K562 (cell line): ENCODE data around the gene PSMG3. TPM values are rescaled to one million over a fixed set of nuclear protein-coding genes. Genes with fewer than 3 reads are reported as not detected.
A peak's percentile ranks its signal among the peaks of the same experiment; 100 is the strongest.

ENCODE experiments used
- CREBBP ChIP-seq: IDR thresholded peaks from one replicate; pipeline ENCODE4 v1.6.1; 2012; ENCODE audit warnings: low read depth, mild to moderate bottlenecking, control low read depth, inconsistent platforms, low read length
- EHMT2 ChIP-seq: fragments of 450-650 bp; IDR thresholded peaks from 2 replicates; pipeline ENCODE4 v1.6.1; 2018; ENCODE audit warnings: antibody characterized with exemption
- GATAD2B ChIP-seq: fragments of 450-650 bp; IDR thresholded peaks from 2 replicates; pipeline ENCODE4 v1.6.1; 2017; ENCODE audit warnings: mild to moderate bottlenecking, borderline replicate concordance
- HIVEP1 ChIP-seq: fragments of 250-450 bp; sonication (Bioruptor Pico); IDR thresholded peaks from 2 replicates; pipeline ENCODE4 v1.4.0; 2020; ENCODE audit warnings: mild to moderate bottlenecking
- HMG20A ChIP-seq: fragments of 450-650 bp; formaldehyde crosslinking; conservative IDR thresholded peaks from 2 replicates; pipeline ENCODE4 v1.4.0; 2020; ENCODE audit warnings: mild to moderate bottlenecking, mixed read lengths
- HNRNPLL ChIP-seq: fragments of 200-400 bp; formaldehyde crosslinking; IDR thresholded peaks from 2 replicates; pipeline ENCODE4 v1.6.1; 2017; ENCODE audit warnings: low read length, low read depth, mild to moderate bottlenecking; ENCODE audit not compliant: poor library complexity, severe bottlenecking
- IRF2 ChIP-seq: sonication (generic); formaldehyde crosslinking; IDR thresholded peaks from 2 replicates; pipeline ENCODE4 v1.8.1; 2022; ENCODE audit warnings: mild to moderate bottlenecking, missing genetic modification reagents
- KLF6 ChIP-seq: fragments of 250-450 bp; sonication (Bioruptor Pico); IDR thresholded peaks from 2 replicates; pipeline ENCODE4 v1.4.0; 2020; ENCODE audit warnings: mild to moderate bottlenecking, moderate library complexity, borderline replicate concordance
- MAFF ChIP-seq: IDR thresholded peaks from 2 replicates; pipeline ENCODE4 v1.6.1; 2012; ENCODE audit warnings: low read length, improper control_type of control experiment
- MYC ChIP-seq, 2 experiments: fragments of 250-450 bp in 1 of 2; sonication (Bioruptor Pico) in 1 of 2; IDR thresholded peaks; 2 replicates each; pipeline versions ENCODE4 v1.5.1 to v1.6.1; 2012 to 2021; ENCODE audit warnings: low read depth in 2 of 2, borderline replicate concordance in 1 of 2, improper control_type of control experiment in 1 of 2, low read length in 1 of 2, mild to moderate bottlenecking in 1 of 2, moderate library complexity in 1 of 2
- NUFIP1 ChIP-seq: fragments of 450-650 bp; IDR thresholded peaks from 2 replicates; pipeline ENCODE4 v1.6.1; 2018; ENCODE audit not compliant: partially characterized antibody
- RAD51 ChIP-seq: fragments of 450-650 bp; IDR thresholded peaks from 2 replicates; pipeline ENCODE4 v1.7.1; 2016; ENCODE audit warnings: low read depth, mild to moderate bottlenecking, borderline replicate concordance
- RUNX1 ChIP-seq: sonication (generic); IDR thresholded peaks from 2 replicates; pipeline ENCODE4 v1.6.1; 2016; ENCODE audit warnings: antibody characterized with exemption, low read depth
- ZFP36 ChIP-seq: fragments of 150-350 bp; IDR thresholded peaks from 2 replicates; pipeline ENCODE4 v1.6.1; 2018; ENCODE audit warnings: low read length, low read depth; ENCODE audit not compliant: partially characterized antibody
- ZNF124 ChIP-seq: sonication (generic); formaldehyde crosslinking; IDR thresholded peaks from 2 replicates; pipeline ENCODE4 v1.8.1; 2022; ENCODE audit warnings: missing genetic modification reagents
- ZNF316 ChIP-seq: fragments of 450-650 bp; IDR thresholded peaks from 2 replicates; pipeline ENCODE4 v1.6.1; 2016
- polyA plus RNA-seq, 8 experiments: library from polyadenylated mRNA; depleted of rRNA in 4 of 8; stranded (reverse) in 5 of 8; unstranded in 3 of 8; fragments of >200 nt; fragmentation: Nextera tagmentation in 2 of 8; fragmentation: Illumina TruSeq in 1 of 8; extraction: Ambion mirVana in 2 of 8; extraction: Trizol in 1 of 8; gene quantifications; 2 replicates each; pipeline versions ENCODE4 v1.2.1 to v1.2.3, GENCODE V29; 2011 to 2014; ENCODE audit warnings: inconsistent platforms in 1 of 8, missing spikeins in 1 of 8
- total RNA-seq, 7 experiments: library from RNA; depleted of rRNA in 6 of 7; stranded (reverse); fragments of >200 nt in 6 of 7; fragmentation: Illumina TruSeq in 2 of 7; extraction: Trizol in 2 of 7; gene quantifications; 2 replicates each; pipeline versions ENCODE4 v1.2.1 to v1.2.3, GENCODE V29; 2011 to 2021; ENCODE audit warnings: low replicate concordance in 1 of 7
- TF ChIP-seq, protein P1 (sequence below): fragments of 250-450 bp; sonication (Bioruptor Pico); IDR thresholded peaks from 2 replicates; pipeline ENCODE4 v1.4.0; 2020; ENCODE audit warnings: mild to moderate bottlenecking, moderate library complexity, borderline replicate concordance
- TF ChIP-seq, protein P2 (sequence below): fragments of 450-650 bp; formaldehyde crosslinking; IDR thresholded peaks from 2 replicates; pipeline ENCODE4 v1.4.0; 2020; ENCODE audit warnings: mild to moderate bottlenecking, moderate library complexity
- TF ChIP-seq, protein P3 (sequence below): sonication (generic); formaldehyde crosslinking; IDR thresholded peaks from 2 replicates; pipeline ENCODE4 v1.8.1; 2023; ENCODE audit warnings: mild to moderate bottlenecking, missing genetic modification reagents
- TF ChIP-seq, protein P4 (sequence below): sonication (generic); formaldehyde crosslinking; IDR thresholded peaks from 2 replicates; pipeline ENCODE4 v1.8.1; 2022; ENCODE audit warnings: missing genetic modification reagents
- TF ChIP-seq, protein P5 (sequence below): fragments of 250-450 bp; sonication (Bioruptor Pico); IDR thresholded peaks from 2 replicates; pipeline ENCODE4 v1.4.0; 2020; ENCODE audit warnings: mild to moderate bottlenecking, moderate library complexity

Gene PSMG3
- total and polyA plus RNA-seq, 9 of the 15 experiments (the other 6 are each of a cell fraction or from before 2014, with no cell fraction given), result 34.8 to 122 (median 80.1) TPM

DNA sequence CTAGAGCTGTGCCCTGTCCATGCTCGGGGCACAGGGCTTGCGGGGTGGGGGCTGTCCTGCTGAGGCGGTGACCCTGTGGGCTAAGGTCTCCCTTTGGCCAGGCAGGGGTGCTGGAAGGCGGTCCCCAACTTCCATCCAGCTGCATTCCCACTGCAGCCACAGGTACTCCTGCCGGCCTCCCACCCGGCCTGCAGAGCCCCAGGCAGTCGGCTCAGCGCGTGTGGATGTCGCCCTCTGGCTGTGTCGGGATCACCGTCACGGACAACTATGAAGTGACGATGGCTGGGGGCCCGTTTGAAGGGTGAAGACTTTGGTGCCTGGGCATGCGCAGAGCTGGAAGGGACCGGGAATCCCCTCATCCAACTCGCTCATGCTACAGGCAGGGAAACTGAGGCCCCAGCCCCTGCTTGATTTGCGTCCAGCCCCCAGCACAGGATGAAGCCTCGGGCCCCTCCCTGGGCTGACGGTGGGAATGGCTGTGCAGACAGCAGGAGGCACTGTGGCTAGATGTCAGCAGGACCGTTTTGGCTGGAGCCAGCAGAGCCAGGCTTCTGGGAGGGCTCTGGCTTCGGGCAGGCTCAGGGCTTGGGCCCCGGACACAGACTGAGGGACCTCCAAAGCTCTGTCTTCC is 11.5 kb downstream of the PSMG3 start (continued):
- TF ChIP-seq, protein P1, sequence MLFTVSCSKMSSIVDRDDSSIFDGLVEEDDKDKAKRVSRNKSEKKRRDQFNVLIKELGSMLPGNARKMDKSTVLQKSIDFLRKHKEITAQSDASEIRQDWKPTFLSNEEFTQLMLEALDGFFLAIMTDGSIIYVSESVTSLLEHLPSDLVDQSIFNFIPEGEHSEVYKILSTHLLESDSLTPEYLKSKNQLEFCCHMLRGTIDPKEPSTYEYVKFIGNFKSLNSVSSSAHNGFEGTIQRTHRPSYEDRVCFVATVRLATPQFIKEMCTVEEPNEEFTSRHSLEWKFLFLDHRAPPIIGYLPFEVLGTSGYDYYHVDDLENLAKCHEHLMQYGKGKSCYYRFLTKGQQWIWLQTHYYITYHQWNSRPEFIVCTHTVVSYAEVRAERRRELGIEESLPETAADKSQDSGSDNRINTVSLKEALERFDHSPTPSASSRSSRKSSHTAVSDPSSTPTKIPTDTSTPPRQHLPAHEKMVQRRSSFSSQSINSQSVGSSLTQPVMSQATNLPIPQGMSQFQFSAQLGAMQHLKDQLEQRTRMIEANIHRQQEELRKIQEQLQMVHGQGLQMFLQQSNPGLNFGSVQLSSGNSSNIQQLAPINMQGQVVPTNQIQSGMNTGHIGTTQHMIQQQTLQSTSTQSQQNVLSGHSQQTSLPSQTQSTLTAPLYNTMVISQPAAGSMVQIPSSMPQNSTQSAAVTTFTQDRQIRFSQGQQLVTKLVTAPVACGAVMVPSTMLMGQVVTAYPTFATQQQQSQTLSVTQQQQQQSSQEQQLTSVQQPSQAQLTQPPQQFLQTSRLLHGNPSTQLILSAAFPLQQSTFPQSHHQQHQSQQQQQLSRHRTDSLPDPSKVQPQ (CRISPR knock-in tag), result no peak
- TF ChIP-seq, protein P2, sequence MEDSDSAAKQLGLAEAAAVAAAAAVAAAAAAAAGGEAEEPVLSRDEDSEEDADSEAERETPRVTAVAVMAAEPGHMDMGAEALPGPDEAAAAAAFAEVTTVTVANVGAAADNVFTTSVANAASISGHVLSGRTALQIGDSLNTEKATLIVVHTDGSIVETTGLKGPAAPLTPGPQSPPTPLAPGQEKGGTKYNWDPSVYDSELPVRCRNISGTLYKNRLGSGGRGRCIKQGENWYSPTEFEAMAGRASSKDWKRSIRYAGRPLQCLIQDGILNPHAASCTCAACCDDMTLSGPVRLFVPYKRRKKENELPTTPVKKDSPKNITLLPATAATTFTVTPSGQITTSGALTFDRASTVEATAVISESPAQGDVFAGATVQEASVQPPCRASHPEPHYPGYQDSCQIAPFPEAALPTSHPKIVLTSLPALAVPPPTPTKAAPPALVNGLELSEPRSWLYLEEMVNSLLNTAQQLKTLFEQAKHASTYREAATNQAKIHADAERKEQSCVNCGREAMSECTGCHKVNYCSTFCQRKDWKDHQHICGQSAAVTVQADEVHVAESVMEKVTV (CRISPR knock-in tag), result no peak
- TF ChIP-seq HIVEP1 (CRISPR knock-in tag) (no peak), ZNF316 (no peak), HMG20A (CRISPR knock-in tag) (no peak), EHMT2 (no peak), HNRNPLL (no peak), RUNX1 (no peak), ZFP36 (no peak), NUFIP1 (no peak), ZNF124 (no peak), GATAD2B (0 out of 2 replicates have a peak, but pooled peaks have one; percentile 40), RAD51 (no peak), KLF6 (no peak), MAFF (no peak), IRF2 (CRISPR knock-in tag) (no peak), MYC (IDR thresholded peaks at IDR 0.05; ENCODE audit: low read depth, low read length) (no peak), MYC (CRISPR knock-in tag; IDR thresholded peaks at IDR 0.05; ENCODE audit: borderline replicate concordance, low read depth) (no peak), CREBBP (no peak)
- TF ChIP-seq, protein P3, sequence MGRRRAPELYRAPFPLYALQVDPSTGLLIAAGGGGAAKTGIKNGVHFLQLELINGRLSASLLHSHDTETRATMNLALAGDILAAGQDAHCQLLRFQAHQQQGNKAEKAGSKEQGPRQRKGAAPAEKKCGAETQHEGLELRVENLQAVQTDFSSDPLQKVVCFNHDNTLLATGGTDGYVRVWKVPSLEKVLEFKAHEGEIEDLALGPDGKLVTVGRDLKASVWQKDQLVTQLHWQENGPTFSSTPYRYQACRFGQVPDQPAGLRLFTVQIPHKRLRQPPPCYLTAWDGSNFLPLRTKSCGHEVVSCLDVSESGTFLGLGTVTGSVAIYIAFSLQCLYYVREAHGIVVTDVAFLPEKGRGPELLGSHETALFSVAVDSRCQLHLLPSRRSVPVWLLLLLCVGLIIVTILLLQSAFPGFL (CRISPR knock-in tag), result no peak
- TF ChIP-seq, protein P4, sequence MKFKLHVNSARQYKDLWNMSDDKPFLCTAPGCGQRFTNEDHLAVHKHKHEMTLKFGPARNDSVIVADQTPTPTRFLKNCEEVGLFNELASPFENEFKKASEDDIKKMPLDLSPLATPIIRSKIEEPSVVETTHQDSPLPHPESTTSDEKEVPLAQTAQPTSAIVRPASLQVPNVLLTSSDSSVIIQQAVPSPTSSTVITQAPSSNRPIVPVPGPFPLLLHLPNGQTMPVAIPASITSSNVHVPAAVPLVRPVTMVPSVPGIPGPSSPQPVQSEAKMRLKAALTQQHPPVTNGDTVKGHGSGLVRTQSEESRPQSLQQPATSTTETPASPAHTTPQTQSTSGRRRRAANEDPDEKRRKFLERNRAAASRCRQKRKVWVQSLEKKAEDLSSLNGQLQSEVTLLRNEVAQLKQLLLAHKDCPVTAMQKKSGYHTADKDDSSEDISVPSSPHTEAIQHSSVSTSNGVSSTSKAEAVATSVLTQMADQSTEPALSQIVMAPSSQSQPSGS (CRISPR knock-in tag), result no peak
- TF ChIP-seq, protein P5, sequence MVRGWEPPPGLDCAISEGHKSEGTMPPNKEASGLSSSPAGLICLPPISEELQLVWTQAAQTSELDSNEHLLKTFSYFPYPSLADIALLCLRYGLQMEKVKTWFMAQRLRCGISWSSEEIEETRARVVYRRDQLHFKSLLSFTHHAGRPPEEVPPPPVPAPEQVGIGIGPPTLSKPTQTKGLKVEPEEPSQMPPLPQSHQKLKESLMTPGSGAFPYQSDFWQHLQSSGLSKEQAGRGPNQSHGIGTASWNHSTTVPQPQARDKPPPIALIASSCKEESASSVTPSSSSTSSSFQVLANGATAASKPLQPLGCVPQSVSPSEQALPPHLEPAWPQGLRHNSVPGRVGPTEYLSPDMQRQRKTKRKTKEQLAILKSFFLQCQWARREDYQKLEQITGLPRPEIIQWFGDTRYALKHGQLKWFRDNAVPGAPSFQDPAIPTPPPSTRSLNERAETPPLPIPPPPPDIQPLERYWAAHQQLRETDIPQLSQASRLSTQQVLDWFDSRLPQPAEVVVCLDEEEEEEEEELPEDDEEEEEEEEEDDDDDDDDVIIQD (CRISPR knock-in tag), result no peak
